Measurements from ENCODE around the gene ARHGAP24. TPM values are rescaled to one million over a fixed set of nuclear protein-coding genes. Genes with fewer than 3 reads are reported as not detected.

Gene ARHGAP24
- polyA plus RNA-seq, 2 of the 4 experiments (the other 2 are of a cell fraction) = 1.7 to 12.1 TPM

- Histone ChIP-seq H3K27ac (no peak overlapping the region), H3K4me2 (no peak overlapping the region), H3K4me1 (no peaks in the 10 kb centered on the region; the same call in 2 of the 3 replicates), H3K9me3 (no peaks in the 10 kb centered on the region), H3K4me3 (no peak overlapping the region)
- WGBS (ENCODE audit: missing lambda C conversion rate) = 33% methylated on average over 3 of the region's 3 CpGs
- ATAC-seq (peak in 1 of 2 experiments; percentile 63; a peak in 2 of 6 replicates), FAIRE-seq (peak; percentile 46), DNase-seq (ENCODE audit: low read depth in 1 of 2, low spot score in 1 of 2) (peak; percentile 18 to 35)
- peak; percentile 64 for TF ChIP-seq CTCF (IDR thresholded peaks at IDR 0.05)
- peak; percentile 78 to 81 for TF ChIP-seq RAD21 (conservative IDR thresholded peaks at IDR 0.05 in 1 of 2, IDR thresholded peaks at IDR 0.05 in 1 of 2)
- TF ChIP-seq USF2 (IDR thresholded peaks at IDR 0.05) = no peak
- peak; percentile 81 for TF ChIP-seq SMC3 (IDR thresholded peaks at IDR 0.05)
- no peak for TF ChIP-seq TP53 (CRISPR knock-in tag; IDR thresholded peaks at IDR 0.05)
- CTCF ChIA-PET = interaction anchor here (0.6 to 9.0 kb wide), 19 partner anchors 11 to 824 kb away, joined by 3 to 117 read pairs (median 3); no protein-coding TSS in a partner anchor
- POLR2A ChIA-PET = interaction anchor here (1.2 kb wide), 1 partner anchor 172 kb away, joined by 4 read pairs; no protein-coding TSS in a partner anchor
Observed at GRCh38 chr4:85968945-85969819, 494.2 kb downstream of the ARHGAP24 start.

- CTCF ChIA-PET = interaction anchor here (1.3 to 9.0 kb wide), 3 partner anchors 22 to 208 kb away, joined by 3 to 117 read pairs (median 3); no protein-coding TSS in a partner anchor
Observed at GRCh38 chr4:85970535-85970934, 495.6 kb downstream of the ARHGAP24 start.

More at GRCh38 chr4:85970535-85970934, 495.6 kb downstream of the ARHGAP24 start:
- ATAC-seq (no peak), DNase-seq (ENCODE audit: low read depth in 1 of 2, low spot score in 1 of 2) (no peak), FAIRE-seq (no peak)
- H3K9me3 ChIP-seq = no peaks in the 10 kb centered on the region
- TF ChIP-seq KDM5A (IDR thresholded peaks at IDR 0.05) = no peak
- no peak for TF ChIP-seq FOSL2 (IDR thresholded peaks at IDR 0.05)
- no peak for TF ChIP-seq FOSL2 (CRISPR knock-in tag; IDR thresholded peaks at IDR 0.05)
- TF ChIP-seq CHD4 (IDR thresholded peaks at IDR 0.05; ENCODE audit: borderline replicate concordance) = no peak
- no peak for TF ChIP-seq TP53 (CRISPR knock-in tag; IDR thresholded peaks at IDR 0.05)
- no peak for TF ChIP-seq ZFP36 (IDR thresholded peaks at IDR 0.05; ENCODE audit: borderline replicate concordance, partially characterized antibody)
- TF ChIP-seq ATOH8 (CRISPR knock-in tag; IDR thresholded peaks at IDR 0.05; ENCODE audit: low read depth) = no peak
- TF ChIP-seq FOXS1 (CRISPR knock-in tag; IDR thresholded peaks at IDR 0.05) = no peak
- no peak for TF ChIP-seq CTCF (IDR thresholded peaks at IDR 0.05)
- H3K4me2 ChIP-seq = no peak overlapping the region
- WGBS (ENCODE audit: missing lambda C conversion rate) = 76% methylated on average over 2 of the region's 2 CpGs
- no peaks in the 10 kb centered on the region; the same call in 2 of the 3 replicates for H3K4me1 ChIP-seq
- POLR2A ChIA-PET = no interaction called here
- no peak overlapping the region for H3K27ac ChIP-seq
- no peak overlapping the region for H3K4me3 ChIP-seq

Data from A549 (cell line).